NB4 (cell line): Measurements from ENCODE around the gene TFPI.

Experiments
- MYC ChIP-seq: IDR thresholded peaks from 2 replicates; pipeline ENCODE4 v1.6.1; 2011; ENCODE audit warnings: low read depth, low read length
- POLR2A ChIP-seq: IDR thresholded peaks from 2 replicates; pipeline ENCODE4 v1.6.1; 2011; ENCODE audit warnings: mild to moderate bottlenecking; ENCODE audit not compliant: insufficient read length; ENCODE audit errors: extremely low read depth
- TF ChIP-seq, protein P1 (sequence below): IDR thresholded peaks from one replicate; pipeline ENCODE4 v1.5.1; 2012; ENCODE audit warnings: low read depth, low read length

DNA sequence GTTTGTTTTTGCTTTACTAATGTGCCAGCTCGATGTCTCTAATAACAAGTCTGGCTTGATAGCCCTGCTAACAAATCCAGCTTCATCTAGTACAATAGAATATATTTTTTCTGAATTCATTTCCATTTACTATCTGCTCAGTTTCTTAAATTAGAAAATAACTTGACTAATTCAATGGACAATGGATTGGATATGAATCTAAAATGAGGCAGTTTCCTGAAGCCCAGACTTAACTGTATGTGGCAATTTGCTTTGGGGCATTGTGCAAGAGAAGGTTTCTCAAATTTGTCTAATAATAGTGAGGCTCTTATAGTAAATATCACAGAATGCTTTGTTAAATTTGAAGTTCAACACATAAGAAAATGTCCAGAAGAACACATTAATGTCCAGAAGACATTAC, 132.0 kb downstream of the TFPI start:
- TF ChIP-seq, protein P1, sequence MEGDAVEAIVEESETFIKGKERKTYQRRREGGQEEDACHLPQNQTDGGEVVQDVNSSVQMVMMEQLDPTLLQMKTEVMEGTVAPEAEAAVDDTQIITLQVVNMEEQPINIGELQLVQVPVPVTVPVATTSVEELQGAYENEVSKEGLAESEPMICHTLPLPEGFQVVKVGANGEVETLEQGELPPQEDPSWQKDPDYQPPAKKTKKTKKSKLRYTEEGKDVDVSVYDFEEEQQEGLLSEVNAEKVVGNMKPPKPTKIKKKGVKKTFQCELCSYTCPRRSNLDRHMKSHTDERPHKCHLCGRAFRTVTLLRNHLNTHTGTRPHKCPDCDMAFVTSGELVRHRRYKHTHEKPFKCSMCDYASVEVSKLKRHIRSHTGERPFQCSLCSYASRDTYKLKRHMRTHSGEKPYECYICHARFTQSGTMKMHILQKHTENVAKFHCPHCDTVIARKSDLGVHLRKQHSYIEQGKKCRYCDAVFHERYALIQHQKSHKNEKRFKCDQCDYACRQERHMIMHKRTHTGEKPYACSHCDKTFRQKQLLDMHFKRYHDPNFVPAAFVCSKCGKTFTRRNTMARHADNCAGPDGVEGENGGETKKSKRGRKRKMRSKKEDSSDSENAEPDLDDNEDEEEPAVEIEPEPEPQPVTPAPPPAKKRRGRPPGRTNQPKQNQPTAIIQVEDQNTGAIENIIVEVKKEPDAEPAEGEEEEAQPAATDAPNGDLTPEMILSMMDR, result no peak
- TF ChIP-seq POLR2A (no peak), MYC (no peak)
